Transverse colon (tissue), 4 donors: Measurements from ENCODE around the gene PKD2L2. TPM values are rescaled to one million over a fixed set of nuclear protein-coding genes. Genes with fewer than 3 reads are reported as not detected.
"Not testable (repeated sequence)": the region's sequence is repeated elsewhere in the genome, so short reads cannot be mapped to it uniquely, and the experiment has no call there.

Source experiments
- DNase-seq: peaks from one replicate; pipeline ENCODE4 v3.0.0-alpha.2; 2019
- H3K27ac ChIP-seq, 4 donors: fragments of 200-600 bp; sonication (generic); 2 replicates each; pipeline ENCODE4 v1.5.1; 2016 to 2018; ENCODE audit warnings: inconsistent platforms in 4 of 4
- H3K27me3 ChIP-seq: fragments of 200-600 bp; sonication (generic); 2 replicates; pipeline ENCODE4 v1.5.1; 2017; ENCODE audit warnings: inconsistent platforms
- H3K36me3 ChIP-seq, 4 donors: fragments of 200-600 bp; sonication (generic); 2 replicates each; pipeline ENCODE4 v1.5.1; 2017 to 2019; ENCODE audit warnings: inconsistent platforms in 4 of 4
- H3K4me1 ChIP-seq, 4 donors: fragments of 200-600 bp; sonication (generic); 2 replicates each; pipeline ENCODE4 v1.5.1; 2017 to 2020; ENCODE audit warnings: inconsistent platforms in 4 of 4
- H3K4me3 ChIP-seq, 4 donors: fragments of 200-600 bp; sonication (generic); 1 replicate in 1 of 4; 2 replicates in 3 of 4; pipeline versions ENCODE4 v1.5.1 to v1.6.1; 2017 to 2019; ENCODE audit warnings: inconsistent platforms in 4 of 4
- H3K9me3 ChIP-seq, 2 donors: fragments of 200-600 bp; sonication (generic); 2 replicates each; pipeline ENCODE4 v1.5.1; 2017 to 2019; ENCODE audit warnings: inconsistent platforms in 2 of 2
- EP300 ChIP-seq: sonication (generic); formaldehyde crosslinking; IDR thresholded peaks from one replicate; pipeline ENCODE4 v1.6.1; 2017; ENCODE audit warnings: antibody characterized with exemption, low read depth
- POLR2A ChIP-seq: fragments of 450-650 bp; IDR thresholded peaks from one replicate; pipeline ENCODE4 v1.6.1; 2016; ENCODE audit warnings: antibody characterized with exemption, mild to moderate bottlenecking, moderate library complexity
- POLR2AphosphoS5 ChIP-seq, 3 donors: sonication (generic); formaldehyde crosslinking; IDR thresholded peaks; one replicate each; pipeline ENCODE4 v1.6.1; 2016; ENCODE audit warnings: antibody characterized with exemption in 3 of 3
- WGBS, 2 donors: methylation state at CpG; one replicate each; pipeline ENCODE4 v1.1.5; 2018; ENCODE audit warnings: low coverage in 1 of 2; 5-methylcytosine and 5-hydroxymethylcytosine counted together
- in situ Hi-C, 4 donors: fragments of 200-750 bp; cut with MboI; loops; one replicate each; pipeline versions ENCODE4 v1.15.0 to v1.15.1; 2017; ENCODE audit warnings: low sequenced_read_pairs in 3 of 4, low pct_ligation_motif_present in 1 of 4, low pct_unique_long_range_greater_than_20kb in 1 of 4
- intact Hi-C: fragments of 100-400 bp; cut with DNase I; formaldehyde crosslinking; loops from one replicate; pipeline ENCODE4 v1.15.1; 2023; ENCODE audit warnings: low total_unique reads
- total RNA-seq, 4 donors: library from RNA; depleted of rRNA; stranded (reverse); fragments of >200 nt; gene quantifications; one replicate each; pipeline ENCODE4 v1.1.0, GENCODE V29; 2016
- TF ChIP-seq, protein P1 (sequence below), 5 experiments: fragments of 200-600 bp in 3 of 5; fragments of 450-650 bp in 2 of 5; sonication (generic) in 3 of 5; IDR thresholded peaks; 1 replicate in 2 of 5; 2 replicates in 3 of 5; pipeline ENCODE4 v1.5.1; 2016 to 2017; ENCODE audit warnings: antibody characterized with exemption in 5 of 5, inconsistent platforms in 3 of 5, mild to moderate bottlenecking in 2 of 5, moderate library complexity in 1 of 5

The PKD2L2 gene
- total RNA-seq, 4 donors from 2014 or later = not detected

DNA sequence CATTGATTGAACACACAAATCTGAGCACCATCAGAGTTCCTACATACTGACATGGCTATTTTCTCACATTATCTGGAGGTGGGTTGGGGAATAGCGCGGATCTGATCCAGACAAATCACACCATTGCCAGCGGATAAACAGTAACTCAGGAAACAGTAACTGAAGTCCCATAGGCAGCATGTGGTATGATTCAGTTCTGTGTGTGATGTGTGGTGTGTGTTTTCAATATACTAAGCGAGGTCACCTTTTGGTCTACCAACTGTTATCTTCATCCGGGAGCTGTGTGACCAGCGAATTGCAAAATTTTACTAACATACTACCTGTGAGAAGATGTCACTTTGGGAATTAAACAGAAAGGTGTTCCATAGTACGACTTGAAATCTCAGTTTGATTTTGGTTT is 50.1 kb downstream of the PKD2L2 start:
- no peaks in the 10 kb centered on the region for H3K9me3 ChIP-seq
- no peaks in the 10 kb centered on the region for H3K27me3 ChIP-seq
- peaks cover 0 to 57% (median 29%) of the 10 kb centered on the region in 4 donors for H3K36me3 ChIP-seq
- no peak overlapping the region for H3K27ac ChIP-seq
- intact Hi-C loops (no loop called here), in situ Hi-C loops (no loop called here)
- H3K4me3 ChIP-seq = no peak overlapping the region
- TF ChIP-seq POLR2A = no peak
- TF ChIP-seq POLR2AphosphoS5 (IDR thresholded peaks at IDR 0.05) = no peak
- no peak for TF ChIP-seq EP300
- TF ChIP-seq, protein P1, sequence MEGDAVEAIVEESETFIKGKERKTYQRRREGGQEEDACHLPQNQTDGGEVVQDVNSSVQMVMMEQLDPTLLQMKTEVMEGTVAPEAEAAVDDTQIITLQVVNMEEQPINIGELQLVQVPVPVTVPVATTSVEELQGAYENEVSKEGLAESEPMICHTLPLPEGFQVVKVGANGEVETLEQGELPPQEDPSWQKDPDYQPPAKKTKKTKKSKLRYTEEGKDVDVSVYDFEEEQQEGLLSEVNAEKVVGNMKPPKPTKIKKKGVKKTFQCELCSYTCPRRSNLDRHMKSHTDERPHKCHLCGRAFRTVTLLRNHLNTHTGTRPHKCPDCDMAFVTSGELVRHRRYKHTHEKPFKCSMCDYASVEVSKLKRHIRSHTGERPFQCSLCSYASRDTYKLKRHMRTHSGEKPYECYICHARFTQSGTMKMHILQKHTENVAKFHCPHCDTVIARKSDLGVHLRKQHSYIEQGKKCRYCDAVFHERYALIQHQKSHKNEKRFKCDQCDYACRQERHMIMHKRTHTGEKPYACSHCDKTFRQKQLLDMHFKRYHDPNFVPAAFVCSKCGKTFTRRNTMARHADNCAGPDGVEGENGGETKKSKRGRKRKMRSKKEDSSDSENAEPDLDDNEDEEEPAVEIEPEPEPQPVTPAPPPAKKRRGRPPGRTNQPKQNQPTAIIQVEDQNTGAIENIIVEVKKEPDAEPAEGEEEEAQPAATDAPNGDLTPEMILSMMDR (IDR thresholded peaks at IDR 0.05) = no peak
- WGBS, 2 donors = 77 to 82% methylated on average over 7 of the region's 7 CpGs
- DNase-seq = no peak
- peaks cover 0 to 6% (median 0%) of the 10 kb centered on the region in 4 donors for H3K4me1 ChIP-seq

- H3K4me3 ChIP-seq, H3K9me3 ChIP-seq, in situ Hi-C loops, DNase-seq, H3K27ac ChIP-seq, H3K27me3 ChIP-seq, intact Hi-C loops, H3K4me1 ChIP-seq: not testable (repeated sequence)
- 97 to 98% methylated on average over 4 of the region's 4 CpGs for WGBS, 2 donors
- H3K36me3 ChIP-seq = peaks cover 0 to 89% (median 43%) of the 10 kb centered on the region in 4 donors
These were observed 55.0 kb downstream of the PKD2L2 start for GRCh38 chr5:137944280-137944679.

DNA sequence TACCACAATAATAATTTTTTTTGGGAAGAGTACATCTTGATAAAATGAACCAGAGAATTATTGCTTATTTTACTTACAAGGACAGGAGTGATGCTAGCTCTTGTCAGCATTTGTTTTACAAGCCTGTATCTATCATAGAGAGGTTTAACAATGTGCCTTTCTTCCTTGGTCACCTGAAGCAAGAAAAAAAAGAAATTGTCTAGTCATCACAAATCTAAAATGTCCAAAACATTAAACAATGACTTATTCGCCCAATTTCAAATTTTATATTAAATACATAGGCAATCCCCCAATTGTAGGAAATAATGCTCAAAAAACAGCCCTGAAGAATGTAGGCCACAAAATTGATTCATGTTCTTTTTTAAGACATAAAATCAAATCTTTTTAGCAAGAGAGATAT is 56.6 kb downstream of the PKD2L2 start:
- in situ Hi-C loops (no loop called here), intact Hi-C loops (no loop called here)
- Histone ChIP-seq H3K4me3 (no peak overlapping the region), H3K36me3 (peaks cover 0 to 89% (median 36%) of the 10 kb centered on the region in 4 donors), H3K27ac (no peak overlapping the region), H3K9me3 (no peaks in the 10 kb centered on the region), H3K4me1 (no peaks in the 10 kb centered on the region), H3K27me3 (no peaks in the 10 kb centered on the region)
- TF ChIP-seq POLR2A = no peak
- no peak for TF ChIP-seq EP300
- TF ChIP-seq POLR2AphosphoS5 (IDR thresholded peaks at IDR 0.05) = no peak
- TF ChIP-seq, protein P1 (IDR thresholded peaks at IDR 0.05) = no peak
- 90 to 100% methylated on average over 1 of the region's 1 CpG for WGBS, 2 donors
- no peak for DNase-seq

DNA sequence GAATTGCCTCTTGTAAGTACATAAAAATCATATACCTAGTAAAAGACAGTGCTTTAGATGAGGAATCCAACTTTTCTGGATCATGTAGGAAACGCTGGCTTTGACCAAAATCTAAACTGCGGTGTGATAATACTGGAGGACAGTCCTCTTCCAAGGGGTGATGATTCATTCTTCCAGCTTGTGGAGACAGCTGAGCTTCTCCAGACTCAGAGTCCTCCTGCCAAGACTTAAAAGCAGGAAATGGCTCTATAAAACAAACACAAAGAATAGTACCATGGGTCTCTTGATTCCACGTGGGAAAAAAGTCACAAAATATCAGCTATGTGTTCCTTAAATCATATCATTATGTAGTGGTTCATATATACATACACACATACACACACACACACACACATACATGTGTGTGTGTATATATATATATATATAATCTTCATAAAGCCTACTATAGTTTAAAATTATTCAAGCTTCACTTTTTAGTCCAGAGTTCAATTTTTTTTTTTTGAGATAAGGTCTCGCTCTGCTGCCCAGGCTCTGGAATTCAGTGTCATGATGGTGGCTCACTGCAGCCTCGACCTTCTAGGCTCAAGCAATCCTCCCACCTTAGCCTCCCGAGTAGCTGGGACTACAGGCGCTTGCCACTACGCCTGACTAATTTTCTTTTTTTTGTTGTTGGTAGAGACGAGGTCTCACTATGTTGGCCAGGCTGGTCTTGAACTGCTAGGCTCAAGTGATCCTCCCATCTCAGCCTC is 65.0 kb downstream of the PKD2L2 start:
- Histone ChIP-seq H3K27ac (peak overlapping the region; percentile 50 to 67 (median 62)), H3K4me3 (no peak overlapping the region), H3K36me3 (peaks cover 0 to 49% (median 5%) of the 10 kb centered on the region in 4 donors), H3K4me1 (peaks cover 0 to 11% (median 0%) of the 10 kb centered on the region in 4 donors), H3K9me3 (no peaks in the 10 kb centered on the region), H3K27me3 (no peaks in the 10 kb centered on the region)
- peak; percentile 15 for DNase-seq
- 52 to 64% methylated on average over 7 to 9 of the region's 9 CpGs for WGBS, 2 donors
- TF ChIP-seq, protein P1 (IDR thresholded peaks at IDR 0.05) = no peak
- TF ChIP-seq POLR2AphosphoS5 (IDR thresholded peaks at IDR 0.05) = peak; percentile 61 to 85 (median 77)
- intact Hi-C loops (no loop called here), in situ Hi-C loops (no loop called here)

- intact Hi-C loops = no loop called here
- H3K4me3 ChIP-seq = no peak overlapping the region
- peaks cover 0 to 11% (median 0%) of the 10 kb centered on the region in 4 donors for H3K4me1 ChIP-seq
- DNase-seq = no peak
- no peak overlapping the region for H3K27ac ChIP-seq
- in situ Hi-C loops = no loop called here
- 50 to 71% methylated on average over 1 of the region's 1 CpG for WGBS, 2 donors
- TF ChIP-seq POLR2AphosphoS5 (IDR thresholded peaks at IDR 0.05) (no peak), EP300 (no peak), POLR2A (no peak)
- TF ChIP-seq, protein P1 (IDR thresholded peaks at IDR 0.05) = no peak
- no peaks in the 10 kb centered on the region for H3K27me3 ChIP-seq
- H3K36me3 ChIP-seq = peaks cover 0 to 26% (median 5%) of the 10 kb centered on the region in 4 donors
- no peaks in the 10 kb centered on the region for H3K9me3 ChIP-seq
These were observed 68.7 kb downstream of the PKD2L2 start for GRCh38 chr5:137957948-137958347.
